Liver (tissue), 3 donors: ENCODE results near the gene MEOX1.

Source experiments
- CTCF ChIP-seq: fragments of 150-350 bp; IDR thresholded peaks from 2 replicates; pipeline ENCODE4 v1.5.1; 2017; ENCODE audit warnings: improper control_type of control experiment, low read depth, low read length; ENCODE audit not compliant: missing input control
- MAX ChIP-seq: IDR thresholded peaks from 2 replicates; pipeline ENCODE4 v1.6.1; 2016; ENCODE audit warnings: antibody characterized with exemption
- REST ChIP-seq: IDR thresholded peaks from 2 replicates; pipeline ENCODE4 v1.6.1; 2016; ENCODE audit warnings: antibody characterized with exemption, mild to moderate bottlenecking
- RXRA ChIP-seq, 2 donors: IDR thresholded peaks; 2 replicates each; pipeline ENCODE4 v1.6.1; 2017 to 2018; ENCODE audit warnings: antibody characterized with exemption in 2 of 2, mild to moderate bottlenecking in 1 of 2
- YY1 ChIP-seq: IDR thresholded peaks from 2 replicates; pipeline ENCODE4 v1.6.1; 2016; ENCODE audit warnings: antibody characterized with exemption, mild to moderate bottlenecking
- TF ChIP-seq, protein P1 (sequence below): IDR thresholded peaks from 2 replicates; pipeline ENCODE4 v1.6.1; 2016; ENCODE audit warnings: antibody characterized with exemption
- donor health status: healthy.
- donor health status: healthy.

DNA sequence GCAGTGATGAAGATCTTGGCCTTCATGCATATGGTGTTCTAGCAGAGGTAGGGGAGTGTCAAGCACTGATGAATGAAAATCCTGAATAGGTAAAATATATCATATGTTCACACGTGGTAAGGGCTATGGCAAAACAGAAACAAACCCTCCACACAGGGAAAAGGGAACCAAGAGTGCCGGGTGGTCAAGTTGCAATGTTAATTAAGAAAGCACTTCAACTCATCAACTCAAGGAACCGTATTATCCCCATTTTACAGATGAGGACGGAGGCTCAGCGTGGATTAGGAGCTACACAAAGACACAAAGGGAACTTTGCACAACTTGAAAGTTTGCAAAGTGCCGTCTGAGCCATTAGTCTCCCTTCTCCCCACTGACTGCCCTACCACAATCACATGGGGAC is 28.1 kb upstream of the MEOX1 start:
- TF ChIP-seq YY1 (no peak), REST (no peak), CTCF (no peak), RXRA (IDR thresholded peaks at IDR 0.05) (no peak), MAX (no peak)
- TF ChIP-seq, protein P1, sequence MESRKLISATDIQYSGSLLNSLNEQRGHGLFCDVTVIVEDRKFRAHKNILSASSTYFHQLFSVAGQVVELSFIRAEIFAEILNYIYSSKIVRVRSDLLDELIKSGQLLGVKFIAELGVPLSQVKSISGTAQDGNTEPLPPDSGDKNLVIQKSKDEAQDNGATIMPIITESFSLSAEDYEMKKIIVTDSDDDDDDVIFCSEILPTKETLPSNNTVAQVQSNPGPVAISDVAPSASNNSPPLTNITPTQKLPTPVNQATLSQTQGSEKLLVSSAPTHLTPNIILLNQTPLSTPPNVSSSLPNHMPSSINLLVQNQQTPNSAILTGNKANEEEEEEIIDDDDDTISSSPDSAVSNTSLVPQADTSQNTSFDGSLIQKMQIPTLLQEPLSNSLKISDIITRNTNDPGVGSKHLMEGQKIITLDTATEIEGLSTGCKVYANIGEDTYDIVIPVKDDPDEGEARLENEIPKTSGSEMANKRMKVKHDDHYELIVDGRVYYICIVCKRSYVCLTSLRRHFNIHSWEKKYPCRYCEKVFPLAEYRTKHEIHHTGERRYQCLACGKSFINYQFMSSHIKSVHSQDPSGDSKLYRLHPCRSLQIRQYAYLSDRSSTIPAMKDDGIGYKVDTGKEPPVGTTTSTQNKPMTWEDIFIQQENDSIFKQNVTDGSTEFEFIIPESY = no peak
